Measurements from ENCODE around the gene CEP68. TPM values are rescaled to one million over a fixed set of nuclear protein-coding genes. Genes with fewer than 3 reads are reported as not detected.

Gene CEP68
- total and polyA plus RNA-seq, 8 donors: 4.4 to 13.2 (median 10.1) TPM

GRCh38 chr2:65044097-65044735 is 12.0 kb upstream of the CEP68 start:
- no peaks in the 10 kb centered on the region for H3K27me3 ChIP-seq
- FAIRE-seq (no peak), ATAC-seq (no peak), DNase-seq (no peak)
- H3K9me3 ChIP-seq: no peaks in the 10 kb centered on the region
- no peak overlapping the region for H3K4me3 ChIP-seq
- H3K36me3 ChIP-seq: no peaks in the 10 kb centered on the region
- TF ChIP-seq CTCF (IDR thresholded peaks at IDR 0.05): no peak
- no peak overlapping the region for H3K27ac ChIP-seq
- 80 to 81% methylated on average over 7 of the region's 7 CpGs for WGBS, 2 donors
- intact Hi-C loops (cut with DNase I): loop anchor here in 2 of 3 donors (5.0 to 10.0 kb wide), 2 partner anchors 127 to 129 kb away; no protein-coding TSS in a partner anchor
- H3K4me1 ChIP-seq: no peaks in the 10 kb centered on the region

- TF ChIP-seq CTCF (IDR thresholded peaks at IDR 0.05): no peak
- Histone ChIP-seq H3K27ac (no peak overlapping the region), H3K4me3 (no peak overlapping the region), H3K9me3 (no peaks in the 10 kb centered on the region), H3K36me3 (no peaks in the 10 kb centered on the region), H3K4me1 (no peaks in the 10 kb centered on the region), H3K27me3 (no peaks in the 10 kb centered on the region)
- DNase-seq (no peak), ATAC-seq (no peak), FAIRE-seq (no peak)
- WGBS, 2 donors: 83 to 87% methylated on average over 10 of the region's 10 CpGs
- intact Hi-C loops (cut with DNase I): loop anchor here in 1 of 3 donors (10.0 kb wide), 1 partner anchor 131 kb away; no protein-coding TSS in a partner anchor
These were observed 10.6 kb upstream of the CEP68 start for GRCh38 chr2:65045651-65046050.

GRCh38 chr2:65046633-65047407 is 9.4 kb upstream of the CEP68 start:
- ATAC-seq (no peak), DNase-seq (no peak), FAIRE-seq (no peak)
- Histone ChIP-seq H3K4me1 (no peaks in the 10 kb centered on the region), H3K9me3 (no peaks in the 10 kb centered on the region), H3K27ac (no peak overlapping the region), H3K27me3 (no peaks in the 10 kb centered on the region), H3K36me3 (no peaks in the 10 kb centered on the region), H3K4me3 (no peak overlapping the region)
- intact Hi-C loops (cut with DNase I): loop anchor here in 1 of 3 donors (10.0 kb wide), 1 partner anchor 132 kb away; no protein-coding TSS in a partner anchor
- no peak for TF ChIP-seq CTCF (IDR thresholded peaks at IDR 0.05)
- 86 to 88% methylated on average over 11 of the region's 11 CpGs for WGBS, 2 donors

- WGBS, 2 donors: 83 to 89% methylated on average over 1 of the region's 1 CpG
These were observed 7.1 kb upstream of the CEP68 start for GRCh38 chr2:65049010-65049639.

More at GRCh38 chr2:65049010-65049639, 7.1 kb upstream of the CEP68 start:
- no peak for TF ChIP-seq CTCF (IDR thresholded peaks at IDR 0.05)
- no peak for ATAC-seq
- H3K27ac ChIP-seq: no peak overlapping the region
- H3K36me3 ChIP-seq: no peaks in the 10 kb centered on the region
- H3K4me3 ChIP-seq: no peak overlapping the region
- intact Hi-C loops (cut with DNase I): loop anchor here in 1 of 3 donors (10.0 kb wide), 1 partner anchor 134 kb away; no protein-coding TSS in a partner anchor
- no peak for DNase-seq
- no peaks in the 10 kb centered on the region for H3K9me3 ChIP-seq
- no peaks in the 10 kb centered on the region for H3K27me3 ChIP-seq
- no peak for FAIRE-seq
- H3K4me1 ChIP-seq: no peaks in the 10 kb centered on the region
